ENCODE results near the gene C6orf89.
"Not testable (repeated sequence)": the region's sequence is repeated elsewhere in the genome, so short reads cannot be mapped to it uniquely, and the experiment has no call there.

The C6orf89 gene

GRCh38 chr6:36888654-36889481 lies 3.1 kb downstream of the C6orf89 start:
- no peak for DNase-seq

GRCh38 chr6:36890112-36890663 lies 4.4 kb downstream of the C6orf89 start:
- no peak for DNase-seq

- not testable (repeated sequence) for DNase-seq
Observed at GRCh38 chr6:36891153-36891552, 5.4 kb downstream of the C6orf89 start.

GRCh38 chr6:36893976-36894932 lies 8.5 kb downstream of the C6orf89 start:
- DNase-seq = no peak

GRCh38 chr6:36897609-36898008 lies 11.9 kb downstream of the C6orf89 start:
- peak; percentile 27 for DNase-seq

DNA sequence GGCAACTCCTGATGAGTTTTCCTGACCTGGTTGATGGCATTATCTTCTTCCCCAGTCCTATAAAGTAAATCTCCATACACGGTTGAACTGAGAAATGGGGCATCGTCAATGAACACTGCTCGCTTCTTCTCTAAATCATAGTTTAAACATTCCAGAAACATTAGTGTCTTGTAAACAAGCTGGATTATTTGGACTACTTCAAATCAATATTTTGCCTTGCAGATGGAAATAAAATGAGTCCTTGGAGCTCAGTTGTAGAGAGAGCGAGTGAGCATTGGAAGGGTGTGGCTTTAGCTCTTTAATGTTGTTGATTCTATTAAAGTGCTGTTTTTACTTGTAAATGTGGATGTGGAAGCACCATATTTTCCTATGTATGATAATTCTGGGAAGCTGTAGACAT lies 18.4 kb downstream of the C6orf89 start:
- no peak for DNase-seq

GRCh38 chr6:36904851-36905393 lies 19.2 kb downstream of the C6orf89 start:
- no peak for DNase-seq

DNA sequence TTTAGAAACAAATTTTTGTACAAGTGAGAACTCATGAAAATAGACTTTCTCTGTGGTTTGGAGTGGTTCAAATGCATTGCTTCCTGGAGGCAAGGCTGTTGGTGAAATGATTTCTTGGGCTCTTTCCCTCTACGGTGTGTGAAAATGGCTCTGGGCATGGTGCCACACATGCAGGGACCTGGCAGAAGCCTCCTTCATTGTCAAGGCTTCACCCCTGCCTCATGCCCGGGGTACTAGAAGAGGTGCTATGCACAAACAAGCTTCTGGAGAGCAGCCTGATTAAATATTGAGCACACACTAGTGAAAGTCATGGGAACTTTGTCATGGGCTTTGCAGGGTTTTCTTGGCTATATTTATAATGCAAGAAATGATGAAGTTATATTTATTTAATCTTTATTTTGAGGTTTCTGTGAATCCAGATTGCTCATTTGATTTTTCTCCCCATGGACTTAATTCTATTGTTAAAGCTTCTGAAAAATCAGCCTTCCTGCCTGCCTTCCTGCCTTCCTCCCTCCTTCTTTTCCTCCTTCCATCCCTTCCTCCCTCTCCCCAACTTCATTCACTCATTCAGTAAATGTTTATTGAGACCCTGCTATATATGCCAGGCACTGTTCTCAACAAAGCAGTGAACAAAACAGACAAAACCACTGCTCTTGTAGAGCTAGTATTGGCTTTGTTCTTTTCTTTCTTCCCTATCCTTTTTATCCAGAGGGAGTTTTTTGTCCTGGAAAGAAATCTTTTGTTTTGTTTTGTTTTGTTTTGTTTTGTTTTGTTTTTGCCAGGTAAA lies 21.0 kb downstream of the C6orf89 start:
- DNase-seq = no peak

DNA sequence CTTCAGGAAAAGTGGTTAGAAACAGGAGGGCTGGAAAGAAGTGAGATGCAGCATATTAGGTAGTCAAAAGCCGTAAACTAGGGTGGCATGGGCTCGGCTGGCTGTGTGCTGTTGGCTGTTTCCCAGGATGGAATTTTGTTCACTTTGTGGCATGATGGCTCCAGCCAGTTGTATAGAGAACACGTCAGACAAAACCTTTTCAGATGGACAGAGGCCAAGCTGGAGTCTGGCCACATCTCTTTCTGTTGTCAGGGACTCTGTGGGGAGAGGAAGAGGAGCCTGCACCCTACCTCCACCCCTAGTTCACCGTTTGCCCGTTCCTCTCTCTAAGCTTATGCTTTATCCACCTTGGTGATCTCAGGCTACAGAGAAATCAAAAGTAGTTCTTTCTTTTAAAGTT lies 22.0 kb downstream of the C6orf89 start:
- no peak for DNase-seq

- no peak for DNase-seq
Observed at GRCh38 chr6:36908747-36909146, 23.0 kb downstream of the C6orf89 start.

DNA sequence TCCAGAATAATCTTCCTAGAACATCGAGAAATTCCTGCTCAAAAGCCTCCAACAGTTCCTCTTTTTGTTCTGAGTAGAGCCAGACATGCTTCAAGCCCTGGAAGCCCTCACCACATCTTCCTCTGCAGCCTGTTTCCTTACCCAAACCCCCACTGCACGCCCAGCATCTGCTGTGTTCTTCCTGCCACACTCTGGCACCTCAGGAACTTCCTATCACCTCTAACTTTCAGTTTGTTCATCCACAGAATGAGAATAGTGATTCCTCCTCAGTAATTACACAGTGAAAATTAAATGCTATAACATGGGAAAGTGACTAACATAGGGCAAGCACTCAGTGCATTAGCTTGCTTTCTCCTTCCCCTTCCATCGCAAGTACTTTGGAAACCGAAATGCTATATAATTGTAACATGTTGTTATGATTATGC lies 26.3 kb downstream of the C6orf89 start:
- peak; percentile 61 for DNase-seq

- peak; percentile 72 for DNase-seq
Observed at GRCh38 chr6:36912586-36912985, 26.8 kb downstream of the C6orf89 start.

DNA sequence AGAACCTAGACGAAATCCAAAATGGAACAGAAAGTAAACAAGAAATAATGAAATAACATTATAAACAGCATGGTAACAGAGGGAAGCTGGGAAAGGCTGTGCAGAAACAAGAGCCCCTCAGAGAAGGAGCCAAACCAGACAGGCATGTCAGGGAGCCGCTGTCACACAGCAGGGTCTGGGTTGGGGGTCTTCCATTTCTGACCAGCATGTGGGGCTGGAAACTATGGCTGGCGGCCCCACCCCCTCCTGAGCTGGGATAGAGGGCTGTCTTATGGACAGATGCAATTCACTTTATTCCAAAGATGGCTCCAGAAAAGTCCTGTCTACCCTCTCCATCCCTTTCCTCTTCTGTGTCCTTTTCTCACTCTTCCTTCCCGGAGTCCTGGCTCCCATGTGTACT lies 27.3 kb downstream of the C6orf89 start:
- DNase-seq = no peak

GRCh38 chr6:36914227-36914794 lies 28.6 kb downstream of the C6orf89 start:
- peak; percentile 13 for DNase-seq

GRCh38 chr6:36915599-36915998 lies 29.8 kb downstream of the C6orf89 start:
- no peak for DNase-seq

DNA sequence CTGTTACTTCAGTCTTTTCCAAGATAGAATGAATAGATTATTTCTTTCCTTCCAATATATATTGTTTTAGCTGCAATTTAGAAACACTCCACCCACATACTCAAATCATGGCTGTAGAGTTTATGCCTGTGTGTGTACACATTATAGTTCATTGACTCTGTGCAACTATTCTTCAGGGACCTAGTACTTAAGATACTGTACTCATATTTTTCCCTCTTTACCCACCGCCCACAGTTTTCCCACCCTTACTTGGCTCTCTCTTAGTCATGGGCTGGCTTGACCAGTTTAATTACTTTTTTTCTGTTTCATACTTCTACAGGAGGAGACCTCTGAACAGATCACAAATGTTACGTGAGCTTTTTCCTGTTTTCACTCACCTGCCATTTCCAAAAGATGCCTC lies 30.4 kb downstream of the C6orf89 start:
- DNase-seq = no peak

GRCh38 chr6:36917541-36918193 lies 31.9 kb downstream of the C6orf89 start:
- no peak for DNase-seq

- DNase-seq = no peak
Observed at GRCh38 chr6:36920049-36920448, 34.3 kb downstream of the C6orf89 start.

DNA sequence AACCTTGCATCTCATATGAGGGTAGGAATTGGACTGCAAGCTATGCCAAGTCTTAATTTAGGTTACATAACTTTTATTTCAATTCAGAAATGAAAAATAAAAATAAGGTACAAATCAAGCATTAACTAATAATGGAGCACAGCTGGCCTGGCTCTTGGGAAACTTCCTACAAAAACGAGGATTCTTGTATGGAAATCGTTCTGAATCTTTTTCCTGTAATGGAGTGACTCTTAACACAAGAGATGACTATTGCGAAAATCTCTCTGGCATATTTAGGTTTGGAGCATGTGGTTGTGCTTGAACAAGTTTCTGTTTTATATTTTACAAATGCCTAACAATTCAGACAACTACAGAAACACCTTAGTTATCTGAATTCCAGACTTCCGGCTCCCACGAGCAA lies 34.8 kb downstream of the C6orf89 start:
- DNase-seq = no peak

- DNase-seq = no peak
Observed at GRCh38 chr6:36924131-36924530, 38.4 kb downstream of the C6orf89 start.

- DNase-seq = no peak
Observed at GRCh38 chr6:36924778-36925374, 39.1 kb downstream of the C6orf89 start.

Data from activated CD4-positive, alpha-beta T cell treated with anti-CD3 and anti-CD28 coated beads for 48 hours (primary cell).